ENCODE data around the gene FAM171A1. TPM values are rescaled to one million over a fixed set of nuclear protein-coding genes. Genes with fewer than 3 reads are reported as not detected.
A peak's percentile ranks its signal among the peaks of the same experiment; 100 is the strongest.

FAM171A1 gene
- total and polyA plus RNA-seq, 3 experiments from 2014 or later, result 4.2 to 9.7 (median 4.9) TPM

DNA sequence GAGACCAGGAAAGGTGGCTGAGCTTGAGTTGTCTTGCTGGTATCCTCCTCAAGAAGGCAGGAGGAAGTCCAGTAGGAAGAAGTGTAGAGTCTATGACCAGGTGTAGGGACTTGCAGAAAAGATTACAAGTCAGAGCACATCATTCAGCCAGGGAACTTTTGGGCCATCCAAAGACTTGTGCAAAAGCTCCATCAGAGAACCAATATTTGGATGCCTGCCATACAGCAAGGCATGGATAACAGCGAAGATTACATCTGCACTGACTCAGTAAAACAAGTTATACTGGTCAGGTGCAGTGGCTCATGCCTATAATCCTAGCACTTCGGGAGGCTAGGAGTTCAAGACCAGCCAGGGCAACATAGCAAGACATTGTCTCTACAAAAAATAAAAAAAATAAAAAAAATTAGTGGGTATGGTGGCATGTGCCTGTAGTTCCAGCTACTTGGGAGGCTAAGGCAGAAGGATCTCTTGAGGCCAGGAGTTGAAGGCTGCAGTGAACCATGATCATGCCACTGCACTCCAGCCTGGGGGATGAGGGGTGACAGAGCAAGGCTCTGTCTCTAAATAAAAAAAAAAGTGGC is 189.4 kb downstream of the FAM171A1 start:
- no peaks in the 10 kb centered on the region for H3K36me3 ChIP-seq (ENCODE audit: insufficient read depth, low read length)
- CTCF ChIA-PET, result interaction anchor here (0.6 kb wide), 1 partner anchor 313 kb away, joined by 5 read pairs; no protein-coding TSS in a partner anchor
- H3K27me3 Mint-ChIP-seq, result no peaks in the 10 kb centered on the region
- no peaks in the 10 kb centered on the region for H3K9me3 ChIP-seq (ENCODE audit: low read length)
- no peaks in the 10 kb centered on the region for H3K9me3 Mint-ChIP-seq
- no peak for DNase-seq
- H3K4me1 ChIP-seq (ENCODE audit: insufficient read depth, low read length), result peaks cover 18% of the 10 kb centered on the region
- H3K4me3 Mint-ChIP-seq, result no peak overlapping the region
- H3K27me3 ChIP-seq (ENCODE audit: insufficient read depth, low read length, poor library complexity, severe bottlenecking), result no peaks in the 10 kb centered on the region
- H3K4me1 Mint-ChIP-seq, result peaks cover 13 to 28% (median 23%) of the 10 kb centered on the region in 3 donors
- no peak overlapping the region for H3K27ac ChIP-seq (ENCODE audit: low read depth, low read length)
- peak overlapping the region in 1 of 8 donors; percentile 24 for H3K27ac Mint-ChIP-seq
- H3K4me3 ChIP-seq (ENCODE audit: low read length), result no peak overlapping the region
- POLR2A ChIA-PET, result no interaction called here
- peaks cover 0 to 3% (median 0%) of the 10 kb centered on the region in 3 donors for H3K36me3 Mint-ChIP-seq

DNA sequence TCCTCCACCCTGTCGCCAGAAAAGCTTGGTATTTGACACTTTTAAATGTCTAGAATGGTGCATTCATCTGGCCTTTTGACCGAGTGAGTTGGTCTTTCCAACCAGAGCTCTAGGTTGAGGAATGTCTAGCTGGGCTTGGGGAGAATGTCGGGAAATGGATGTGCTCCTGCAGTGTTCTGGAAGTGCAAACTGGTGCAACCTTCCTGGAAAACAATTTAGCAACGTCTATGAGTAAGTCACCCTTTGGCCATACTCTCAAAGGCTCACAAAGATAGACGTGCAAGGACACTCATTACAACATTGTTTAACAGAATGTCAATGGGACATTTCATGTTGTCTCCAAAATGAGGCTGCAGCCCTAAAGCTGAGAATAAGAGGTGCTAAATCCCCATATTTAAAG is 190.4 kb downstream of the FAM171A1 start:
- CTCF ChIA-PET, result interaction anchor here (0.6 to 1.3 kb wide), 2 partner anchors 13 to 314 kb away, joined by 3 to 5 read pairs; no protein-coding TSS in a partner anchor
- peaks cover 0 to 3% (median 0%) of the 10 kb centered on the region in 3 donors for H3K36me3 Mint-ChIP-seq

DNA sequence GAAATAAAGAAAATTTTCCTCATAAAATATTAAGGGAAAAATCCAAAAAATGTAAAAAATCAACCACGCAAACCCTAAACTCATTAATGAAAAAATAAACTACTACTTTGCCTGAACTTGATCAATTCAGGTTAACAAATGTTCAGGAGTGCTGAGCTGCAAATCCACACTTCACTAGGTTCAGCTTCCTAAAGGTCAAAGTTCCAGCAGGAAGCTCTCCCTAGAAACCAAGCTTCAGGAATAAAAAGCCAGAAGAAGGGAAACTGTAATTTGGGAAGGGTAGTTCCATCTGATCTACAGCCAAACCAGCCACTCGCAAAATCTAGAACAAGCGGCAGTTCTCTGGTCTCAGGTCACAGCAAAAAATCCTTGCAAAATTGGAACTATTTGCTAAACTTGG is 194.8 kb downstream of the FAM171A1 start:
- no peaks in the 10 kb centered on the region for H3K36me3 ChIP-seq (ENCODE audit: insufficient read depth, low read length)
- Mint-ChIP-seq H3K27me3 (peaks cover 0 to 2% of the 10 kb centered on the region in 2 donors), H3K36me3 (no peaks in the 10 kb centered on the region), H3K4me3 (no peak overlapping the region), H3K9me3 (no peaks in the 10 kb centered on the region), H3K27ac (peak overlapping the region in 1 of 8 donors; percentile 43), H3K4me1 (peaks cover 13 to 24% (median 15%) of the 10 kb centered on the region in 3 donors)
- H3K27ac ChIP-seq (ENCODE audit: low read depth, low read length), result no peak overlapping the region
- no peaks in the 10 kb centered on the region for H3K27me3 ChIP-seq (ENCODE audit: insufficient read depth, low read length, poor library complexity, severe bottlenecking)
- H3K4me1 ChIP-seq (ENCODE audit: insufficient read depth, low read length), result peaks cover 16% of the 10 kb centered on the region
- H3K4me3 ChIP-seq (ENCODE audit: low read length), result no peak overlapping the region
- ChIA-PET CTCF (interaction anchor here (1.6 kb wide), 1 partner anchor 8 kb away, joined by 3 read pairs; the partner anchor contains the start of gene NMT2), POLR2A (no interaction called here)
- no peak for DNase-seq
- H3K9me3 ChIP-seq (ENCODE audit: low read length), result no peaks in the 10 kb centered on the region

More for the DNA sequence above, 190.4 kb downstream of the FAM171A1 start:
- Mint-ChIP-seq H3K27me3 (no peaks in the 10 kb centered on the region), H3K9me3 (no peaks in the 10 kb centered on the region), H3K4me1 (peaks cover 8 to 19% (median 14%) of the 10 kb centered on the region in 3 donors), H3K4me3 (no peak overlapping the region), H3K27ac (no peak overlapping the region)
- DNase-seq, result no peak
- H3K27me3 ChIP-seq (ENCODE audit: insufficient read depth, low read length, poor library complexity, severe bottlenecking), result no peaks in the 10 kb centered on the region
- no peak overlapping the region for H3K27ac ChIP-seq (ENCODE audit: low read depth, low read length)
- peaks cover 10% of the 10 kb centered on the region for H3K4me1 ChIP-seq (ENCODE audit: insufficient read depth, low read length)
- no peaks in the 10 kb centered on the region for H3K9me3 ChIP-seq (ENCODE audit: low read length)
- POLR2A ChIA-PET, result no interaction called here
- no peaks in the 10 kb centered on the region for H3K36me3 ChIP-seq (ENCODE audit: insufficient read depth, low read length)
- H3K4me3 ChIP-seq (ENCODE audit: low read length), result no peak overlapping the region

DNA sequence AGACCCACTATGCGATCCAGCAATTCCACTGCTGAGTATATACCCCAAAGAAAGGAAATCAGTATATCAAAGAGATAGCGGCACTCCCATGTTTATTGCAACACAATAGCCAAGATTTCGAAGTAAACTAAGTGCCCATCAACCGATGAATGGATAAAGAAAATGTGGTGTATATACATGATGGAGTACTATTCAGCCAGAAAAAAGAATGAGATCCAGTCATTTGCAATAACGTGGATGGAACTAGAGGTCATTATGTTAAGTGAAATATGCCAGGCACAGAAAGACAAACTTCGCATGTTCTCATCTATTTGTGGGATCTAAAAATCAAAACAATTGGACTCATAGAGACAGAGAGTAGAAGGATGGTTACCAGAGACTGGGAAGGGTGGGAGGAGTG is 195.5 kb downstream of the FAM171A1 start:
- no peaks in the 10 kb centered on the region for H3K9me3 ChIP-seq (ENCODE audit: low read length)
- Mint-ChIP-seq H3K36me3 (no peaks in the 10 kb centered on the region), H3K4me1 (peaks cover 20 to 29% (median 21%) of the 10 kb centered on the region in 3 donors), H3K27me3 (peaks cover 0 to 2% of the 10 kb centered on the region in 2 donors), H3K4me3 (no peak overlapping the region), H3K27ac (peak overlapping the region in 1 of 8 donors; percentile 51), H3K9me3 (no peaks in the 10 kb centered on the region)
- H3K4me1 ChIP-seq (ENCODE audit: insufficient read depth, low read length), result peaks cover 23% of the 10 kb centered on the region
- no peaks in the 10 kb centered on the region for H3K27me3 ChIP-seq (ENCODE audit: insufficient read depth, low read length, poor library complexity, severe bottlenecking)
- no peak for DNase-seq
- H3K27ac ChIP-seq (ENCODE audit: low read depth, low read length), result no peak overlapping the region
- no peak overlapping the region for H3K4me3 ChIP-seq (ENCODE audit: low read length)
- H3K36me3 ChIP-seq (ENCODE audit: insufficient read depth, low read length), result no peaks in the 10 kb centered on the region
- CTCF ChIA-PET, result no interaction called here
- POLR2A ChIA-PET, result no interaction called here

DNA sequence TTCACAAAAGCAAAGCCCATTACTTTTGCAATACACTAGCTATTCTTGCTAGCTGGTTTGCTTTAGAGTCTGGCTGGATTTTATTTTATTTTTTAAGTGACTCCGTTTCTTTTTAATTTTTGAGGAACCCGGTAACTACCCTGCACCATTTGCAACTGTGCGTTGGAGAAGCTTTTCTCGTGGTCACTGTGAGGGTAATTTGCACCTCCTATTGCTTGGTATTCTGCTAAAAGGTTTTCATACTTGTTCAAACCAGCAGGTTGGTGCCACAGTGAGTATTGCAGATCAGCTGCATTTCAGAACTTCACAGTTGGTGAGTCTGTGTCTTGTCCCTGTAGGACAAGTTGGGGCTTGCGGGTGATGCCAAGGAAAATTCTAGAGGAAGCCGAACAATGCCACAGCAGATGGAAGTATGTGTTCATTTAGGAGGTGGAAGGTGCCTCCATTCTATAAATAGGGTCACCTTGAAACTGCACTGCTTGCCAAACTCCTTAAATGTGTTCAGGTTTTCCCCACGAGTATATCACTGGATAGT is 198.7 kb downstream of the FAM171A1 start:
- H3K27me3 ChIP-seq (ENCODE audit: insufficient read depth, low read length, poor library complexity, severe bottlenecking), result no peaks in the 10 kb centered on the region
- ChIA-PET POLR2A (interaction anchor here (0.7 kb wide), 1 partner anchor 65 kb away, joined by 3 read pairs; no protein-coding TSS in a partner anchor), CTCF (interaction anchor here (1.3 kb wide), 1 partner anchor 37 kb away, joined by 3 read pairs; no protein-coding TSS in a partner anchor)
- peak overlapping the region in 7 of 8 donors; percentile 17 to 76 (median 60) for H3K27ac Mint-ChIP-seq
- peaks cover 0 to 5% (median 0%) of the 10 kb centered on the region in 3 donors for H3K36me3 Mint-ChIP-seq
- H3K9me3 ChIP-seq (ENCODE audit: low read length), result no peaks in the 10 kb centered on the region
- H3K27ac ChIP-seq (ENCODE audit: low read depth, low read length), result no peak overlapping the region
- H3K4me1 Mint-ChIP-seq, result peaks cover 38 to 48% (median 42%) of the 10 kb centered on the region in 3 donors
- H3K36me3 ChIP-seq (ENCODE audit: insufficient read depth, low read length), result no peaks in the 10 kb centered on the region
- H3K9me3 Mint-ChIP-seq, result no peaks in the 10 kb centered on the region
- DNase-seq, result no peak
- no peak overlapping the region for H3K4me3 Mint-ChIP-seq
- H3K27me3 Mint-ChIP-seq, result peaks cover 0 to 2% of the 10 kb centered on the region in 2 donors
- peaks cover 41% of the 10 kb centered on the region for H3K4me1 ChIP-seq (ENCODE audit: insufficient read depth, low read length)
- H3K4me3 ChIP-seq (ENCODE audit: low read length), result no peak overlapping the region

GRCh38 chr10:15169555-15170401 is 201.3 kb downstream of the FAM171A1 start:
- Histone ChIP-seq H3K27me3 (ENCODE audit: insufficient read depth, low read length, poor library complexity, severe bottlenecking) (no peaks in the 10 kb centered on the region), H3K4me3 (ENCODE audit: low read length) (peak overlapping the region; percentile 57), H3K9me3 (ENCODE audit: low read length) (no peaks in the 10 kb centered on the region), H3K36me3 (ENCODE audit: insufficient read depth, low read length) (no peaks in the 10 kb centered on the region), H3K4me1 (ENCODE audit: insufficient read depth, low read length) (peaks cover 56% of the 10 kb centered on the region), H3K27ac (ENCODE audit: low read depth, low read length) (peak overlapping the region; percentile 52)
- Mint-ChIP-seq H3K9me3 (no peaks in the 10 kb centered on the region), H3K27me3 (peaks cover 0 to 2% of the 10 kb centered on the region in 2 donors), H3K4me1 (peaks cover 57 to 69% (median 64%) of the 10 kb centered on the region in 3 donors), H3K36me3 (peaks cover 0 to 6% (median 0%) of the 10 kb centered on the region in 3 donors), H3K4me3 (peak overlapping the region; percentile 77 to 97 (median 82)), H3K27ac (peak overlapping the region; percentile 64 to 94 (median 88))
- POLR2A ChIA-PET, result interaction anchor here (1.3 to 2.4 kb wide), 5 partner anchors 16 to 72 kb away, joined by 5 to 20 read pairs (median 7); partner anchors contain the start of gene RPP38
- peak; percentile 28 to 76 (median 71) for DNase-seq
- CTCF ChIA-PET, result interaction anchor here (0.9 to 3.2 kb wide), 6 partner anchors 16 to 64 kb away, joined by 3 to 15 read pairs (median 6); no protein-coding TSS in a partner anchor

DNA sequence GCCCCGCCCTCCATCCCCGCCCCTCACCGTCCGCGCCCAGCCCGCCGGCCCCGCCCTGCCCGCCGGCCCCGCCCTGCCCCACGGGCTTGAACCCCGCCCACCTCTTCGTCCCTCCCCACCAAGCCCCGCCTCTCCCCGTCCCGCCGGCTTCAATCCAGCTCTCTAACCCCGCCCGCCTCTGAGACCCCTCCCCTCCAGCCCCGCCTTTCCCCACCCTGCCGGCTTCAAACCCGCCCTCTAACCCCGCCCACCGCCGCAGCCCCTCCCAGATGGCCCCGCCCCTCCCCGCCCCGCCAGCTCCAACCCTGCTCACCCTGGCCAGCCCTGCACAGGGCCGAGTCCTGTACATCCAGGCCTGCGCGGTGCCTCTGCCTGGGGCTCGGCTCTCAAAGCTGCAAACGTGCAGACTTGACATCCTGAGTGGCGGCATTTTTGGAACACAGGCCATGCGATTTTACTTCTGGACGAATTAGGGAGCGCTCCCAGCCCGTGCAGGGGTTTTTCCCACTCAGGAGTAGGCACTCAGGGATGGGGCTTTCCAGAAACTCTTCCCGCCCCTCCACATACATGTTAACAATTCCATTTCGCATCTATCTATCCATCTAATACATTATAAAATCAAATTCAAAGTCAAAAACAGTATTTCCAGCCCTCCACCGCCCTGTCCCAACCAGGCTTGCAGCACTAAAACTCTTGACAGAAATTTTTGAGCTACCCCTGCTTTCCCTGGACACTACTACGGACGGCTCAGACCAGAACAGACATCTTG is 202.1 kb downstream of the FAM171A1 start:
- Mint-ChIP-seq H3K27me3 (peaks cover 0 to 2% of the 10 kb centered on the region in 2 donors), H3K4me1 (peaks cover 60 to 71% (median 70%) of the 10 kb centered on the region in 3 donors), H3K27ac (peak overlapping the region; percentile 64 to 94 (median 88)), H3K36me3 (peaks cover 0 to 9% (median 0%) of the 10 kb centered on the region in 3 donors), H3K4me3 (peak overlapping the region; percentile 77 to 97 (median 82)), H3K9me3 (no peaks in the 10 kb centered on the region)
- Histone ChIP-seq H3K36me3 (ENCODE audit: insufficient read depth, low read length) (no peaks in the 10 kb centered on the region), H3K9me3 (ENCODE audit: low read length) (no peaks in the 10 kb centered on the region), H3K4me3 (ENCODE audit: low read length) (peak overlapping the region; percentile 57), H3K4me1 (ENCODE audit: insufficient read depth, low read length) (peaks cover 61% of the 10 kb centered on the region), H3K27me3 (ENCODE audit: insufficient read depth, low read length, poor library complexity, severe bottlenecking) (no peaks in the 10 kb centered on the region), H3K27ac (ENCODE audit: low read depth, low read length) (peak overlapping the region; percentile 52)
- DNase-seq, result peak; percentile 88 to 98 (median 92)
- ChIA-PET POLR2A (interaction anchor here (0.6 to 2.9 kb wide), 9 partner anchors 16 to 331 kb away, joined by 3 to 20 read pairs (median 6); partner anchors contain the start of genes CDNF, HSPA14, MEIG1 and MSANTD7), CTCF (interaction anchor here (0.9 to 3.2 kb wide), 10 partner anchors 8 to 85 kb away, joined by 3 to 15 read pairs (median 4); no protein-coding TSS in a partner anchor)
